CD4-positive, alpha-beta T cell treated with Interleukin-17A for 1 hour (primary cell): ENCODE measurements around the gene SUGCT.

Experiments
- DNase-seq: peaks from one replicate; pipeline ENCODE4 v3.0.0-alpha.2; 2020

SUGCT gene

GRCh38 chr7:40889539-40889938 lies 754.7 kb downstream of the SUGCT start:
- DNase-seq: no peak

GRCh38 chr7:40890088-40890692 lies 755.4 kb downstream of the SUGCT start:
- DNase-seq: no peak

- no peak for DNase-seq
These were observed 756.4 kb downstream of the SUGCT start for GRCh38 chr7:40891232-40891631.

GRCh38 chr7:40899151-40899550 lies 764.3 kb downstream of the SUGCT start:
- no peak for DNase-seq

GRCh38 chr7:40899636-40900507 lies 765.1 kb downstream of the SUGCT start:
- no peak for DNase-seq

- no peak for DNase-seq
These were observed 769.1 kb downstream of the SUGCT start for GRCh38 chr7:40903872-40904271.

GRCh38 chr7:40907286-40907685 lies 772.5 kb downstream of the SUGCT start:
- DNase-seq: no peak

GRCh38 chr7:40909346-40909980 lies 774.7 kb downstream of the SUGCT start:
- DNase-seq: no peak
